Kasumi-1 (cell line): ENCODE data around the gene SEL1L.
"Not testable (repeated sequence)": the region's sequence is repeated elsewhere in the genome, so short reads cannot be mapped to it uniquely, and the experiment has no call there.

Experiments
- DNase-seq, 2 experiments: peaks; one replicate each; lab custom pipeline; 2025; lab: John Stamatoyannopoulos, UW

Gene SEL1L

DNA sequence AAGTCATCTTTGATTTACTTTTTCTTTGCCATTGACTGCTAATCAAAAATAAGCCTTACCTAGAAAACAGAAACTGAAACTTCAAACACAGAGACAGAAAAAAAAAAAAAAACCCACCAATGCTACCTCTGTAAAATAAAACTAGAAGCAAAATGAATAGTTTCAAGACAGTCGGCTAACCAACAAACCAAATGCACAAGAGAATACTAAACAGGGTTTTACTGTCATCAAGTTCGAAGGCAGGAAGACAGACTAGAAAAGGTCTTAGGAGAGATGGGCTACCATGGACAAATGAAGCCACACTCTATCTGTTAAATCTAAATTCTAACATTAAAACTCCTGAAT, 59.5 kb downstream of the SEL1L start:
- no peak for DNase-seq

DNA sequence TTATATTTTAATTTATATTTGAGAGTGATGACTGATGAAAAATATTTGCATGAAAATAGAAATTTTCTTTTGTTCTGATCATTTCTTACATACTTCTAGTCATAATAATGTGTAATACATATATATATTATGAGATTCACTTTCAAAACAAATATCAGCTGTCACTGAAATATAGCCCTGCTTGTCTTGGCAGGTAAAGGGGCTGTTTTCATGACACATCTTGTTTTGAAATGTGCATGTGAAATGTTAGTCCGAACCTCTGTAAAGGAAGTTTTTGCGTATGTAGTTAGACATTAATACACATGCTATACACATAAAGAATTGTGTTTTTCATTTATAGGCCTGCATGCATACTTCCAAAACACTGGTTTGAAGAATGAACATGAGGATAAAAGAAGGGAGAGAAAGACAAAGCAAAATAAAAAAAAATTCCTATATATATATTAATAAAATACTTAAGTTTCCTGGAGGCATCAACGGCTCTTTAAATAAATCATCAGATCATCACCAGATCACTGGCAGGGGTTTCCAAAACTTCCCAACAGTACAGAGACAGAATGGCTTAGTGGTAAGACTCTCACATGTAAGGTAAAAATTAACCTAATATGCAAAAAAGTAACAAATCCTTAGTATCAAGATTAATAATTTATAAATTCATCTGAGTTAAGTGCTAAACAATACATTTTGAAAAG, 60.1 kb downstream of the SEL1L start:
- no peak for DNase-seq

DNA sequence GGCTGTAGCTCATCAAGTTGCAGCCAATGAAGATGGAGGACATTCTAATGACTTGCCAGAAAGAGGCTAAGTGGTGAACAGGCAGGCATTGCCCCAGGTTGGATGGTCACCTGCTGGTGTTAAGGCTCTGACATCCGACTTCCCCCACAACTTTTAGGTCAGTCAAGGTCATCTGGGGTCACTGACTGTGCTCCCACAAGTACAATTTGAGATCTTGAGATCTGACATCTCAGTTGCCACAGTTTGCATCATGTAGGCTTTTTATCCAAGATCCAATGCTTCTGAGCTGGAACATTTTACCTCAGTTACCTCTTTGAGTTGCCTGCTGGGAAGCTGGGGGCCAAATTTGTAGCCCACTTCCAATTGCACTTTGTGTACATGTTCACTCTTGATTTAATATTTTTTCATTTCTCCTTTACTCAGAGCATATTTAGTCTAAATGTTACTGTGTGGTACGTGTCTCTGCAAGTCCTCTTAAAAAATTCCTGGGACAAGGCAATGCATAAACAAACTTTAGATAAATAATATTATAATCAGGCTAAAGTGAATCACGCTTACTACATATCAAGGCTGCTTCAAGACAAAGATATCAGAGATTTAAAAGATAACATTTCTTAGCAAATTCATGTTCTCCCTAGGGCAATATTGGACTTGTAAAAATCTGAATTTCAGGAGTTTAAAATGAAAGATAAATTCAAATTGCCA, 61.4 kb downstream of the SEL1L start:
- no peak for DNase-seq

DNA sequence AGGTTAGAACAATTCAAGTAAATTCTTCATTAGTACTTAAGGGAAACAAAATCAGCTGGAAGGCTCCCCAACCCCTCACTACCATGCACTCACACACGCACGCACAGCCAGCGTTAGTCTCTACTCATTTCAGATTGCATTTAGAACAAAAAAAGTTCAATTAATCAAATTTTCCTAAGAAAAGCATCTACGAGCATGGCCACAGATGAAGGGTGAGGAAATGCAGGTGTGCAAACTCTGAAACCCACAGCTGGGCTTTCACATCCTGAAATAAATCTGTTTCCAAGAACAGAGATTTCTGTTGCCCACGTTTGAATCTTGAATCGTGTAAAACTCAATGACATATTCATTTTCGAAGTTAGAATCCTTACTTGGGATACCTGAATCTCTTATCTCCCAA, 62.6 kb downstream of the SEL1L start:
- no peak for DNase-seq

DNA sequence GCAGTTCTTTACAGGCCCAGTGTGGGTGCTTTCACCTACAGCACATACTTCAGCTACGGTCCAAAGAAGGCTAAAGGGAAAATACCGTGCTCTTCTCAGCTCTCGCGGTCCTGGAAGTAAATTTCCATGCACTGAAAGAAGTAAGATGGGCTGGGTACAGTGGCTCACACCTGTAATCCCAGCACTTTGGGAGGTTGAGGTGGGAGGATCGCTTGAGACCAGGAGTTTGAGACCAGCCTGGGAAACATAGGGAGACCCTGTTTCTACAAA, 63.2 kb downstream of the SEL1L start:
- DNase-seq = not testable (repeated sequence)

DNA sequence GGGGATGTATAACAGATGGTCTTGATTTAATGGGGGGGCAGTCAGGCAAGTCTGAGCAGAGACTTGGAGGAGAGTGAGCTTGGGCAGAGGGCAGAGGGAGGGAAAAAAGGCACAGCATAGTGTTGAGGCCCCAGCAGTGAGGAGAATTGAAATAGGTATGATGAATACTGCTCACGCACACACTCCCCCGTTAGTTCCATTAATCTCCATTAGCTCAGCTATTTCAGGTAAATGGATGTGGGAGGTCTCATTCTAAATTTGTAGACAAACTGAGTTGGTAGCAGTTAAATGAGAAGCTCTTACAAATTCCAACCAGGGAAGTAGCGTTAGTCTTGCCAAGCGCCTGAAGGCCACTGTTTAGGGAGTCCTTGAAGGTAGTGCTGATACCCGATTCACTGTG, 66.8 kb downstream of the SEL1L start:
- no peak for DNase-seq

DNA sequence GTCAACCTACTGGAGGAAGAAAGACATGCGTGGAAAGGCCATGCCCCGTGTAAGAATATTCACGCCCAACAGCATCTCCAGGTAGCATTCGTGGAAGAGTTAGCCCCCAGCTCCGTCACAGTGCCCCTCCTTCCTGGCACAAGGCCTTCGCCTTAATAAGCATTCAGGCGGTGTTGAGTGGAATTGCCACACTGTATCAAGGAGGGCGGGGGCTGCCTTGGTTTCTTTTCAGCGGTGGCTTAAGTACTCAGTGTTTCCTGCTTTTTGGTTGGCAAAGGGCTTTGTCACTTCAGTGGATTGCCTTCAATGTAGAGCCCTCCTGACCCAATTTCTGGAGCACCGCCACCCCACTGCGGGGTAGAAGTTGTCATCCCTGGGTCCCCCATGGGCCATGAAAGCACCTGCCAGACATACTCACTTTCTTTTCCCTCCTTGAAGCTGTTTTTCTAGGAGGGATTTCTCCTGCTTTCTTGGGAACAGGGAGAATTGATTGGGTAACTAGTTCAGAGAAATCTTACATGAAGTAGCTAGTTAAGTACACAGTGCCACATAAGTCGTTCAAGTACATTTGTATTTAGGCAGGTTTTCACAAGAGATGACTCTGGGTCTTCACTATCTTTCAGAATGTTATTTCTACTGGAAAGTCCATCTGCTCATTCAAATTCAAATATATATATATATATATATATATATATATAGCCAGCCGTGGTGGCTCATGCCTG, 68.0 kb downstream of the SEL1L start:
- no peak for DNase-seq

DNA sequence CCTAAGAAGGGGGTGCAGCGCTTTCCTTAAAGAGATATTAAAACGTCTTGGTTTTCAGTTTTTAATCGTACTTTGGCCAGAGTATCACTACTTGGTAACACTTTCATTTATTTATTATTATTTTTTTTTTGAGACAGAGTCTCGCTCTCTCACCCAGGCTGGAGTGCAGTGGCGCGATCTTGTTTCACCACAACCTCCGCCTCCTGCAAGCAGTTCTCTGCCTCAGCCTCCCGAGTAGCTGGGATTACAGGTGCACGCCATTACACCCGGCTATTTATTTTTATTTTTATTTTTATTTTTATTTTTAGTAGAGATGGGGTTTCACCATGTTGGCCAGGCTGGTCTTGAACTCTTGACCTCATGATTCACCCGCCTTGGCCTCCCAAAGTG, 68.7 kb downstream of the SEL1L start:
- DNase-seq = not testable (repeated sequence)

DNA sequence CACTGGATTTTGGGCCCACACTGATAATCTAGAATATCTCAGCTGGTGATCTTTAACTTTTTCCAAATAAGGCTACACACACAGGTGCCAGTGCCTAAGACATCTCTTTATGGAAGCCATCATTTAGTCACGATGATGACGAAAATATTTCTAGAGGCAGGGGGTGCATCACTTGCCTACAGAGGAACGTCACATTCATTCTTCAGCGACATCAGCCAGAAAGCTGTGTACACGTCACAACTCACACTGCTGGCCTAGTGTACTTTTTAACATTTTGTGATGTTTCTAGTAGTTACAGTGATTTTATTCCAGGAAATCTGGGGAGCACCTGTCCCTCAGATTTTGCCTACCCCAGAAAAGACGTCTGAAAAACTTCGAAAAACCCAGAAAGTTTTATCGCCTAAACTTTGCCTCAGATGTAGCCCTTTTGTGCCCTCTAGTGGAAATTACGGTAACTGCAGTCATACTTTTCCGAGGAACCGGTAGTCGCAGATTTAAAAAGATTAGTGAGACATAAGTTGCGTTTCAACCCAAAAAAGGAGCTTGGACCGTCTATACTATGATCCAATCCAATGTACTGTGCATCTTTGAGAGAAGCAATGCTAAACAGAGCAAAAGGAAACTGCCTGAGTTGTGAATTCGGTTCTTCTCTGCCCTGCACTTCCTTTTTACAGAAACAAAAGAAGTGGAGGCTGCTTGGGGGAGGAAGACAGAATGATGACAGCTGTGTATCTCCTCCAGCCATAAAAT, 69.2 kb downstream of the SEL1L start:
- DNase-seq = peak; percentile 87 to 93

DNA sequence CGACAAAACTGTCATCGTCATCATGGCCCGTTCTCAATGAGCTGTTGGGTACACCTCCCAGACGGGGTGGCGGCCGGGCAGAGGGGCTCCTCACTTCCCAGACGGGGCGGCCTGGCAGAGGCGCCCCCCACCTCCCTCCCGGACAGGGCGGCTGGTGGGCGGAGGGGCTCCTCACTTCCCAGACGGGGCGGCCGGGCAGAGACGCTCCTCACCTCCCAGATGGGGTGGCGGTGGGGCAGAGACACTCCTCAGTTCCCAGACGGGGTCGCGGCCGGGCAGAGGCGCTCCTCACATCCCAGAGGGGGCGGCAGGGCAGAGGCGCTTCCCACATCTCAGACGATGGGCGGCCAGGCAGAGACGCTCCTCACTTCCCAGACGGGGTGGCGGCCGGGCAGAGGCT, 71.3 kb downstream of the SEL1L start:
- DNase-seq = not testable (repeated sequence)

DNA sequence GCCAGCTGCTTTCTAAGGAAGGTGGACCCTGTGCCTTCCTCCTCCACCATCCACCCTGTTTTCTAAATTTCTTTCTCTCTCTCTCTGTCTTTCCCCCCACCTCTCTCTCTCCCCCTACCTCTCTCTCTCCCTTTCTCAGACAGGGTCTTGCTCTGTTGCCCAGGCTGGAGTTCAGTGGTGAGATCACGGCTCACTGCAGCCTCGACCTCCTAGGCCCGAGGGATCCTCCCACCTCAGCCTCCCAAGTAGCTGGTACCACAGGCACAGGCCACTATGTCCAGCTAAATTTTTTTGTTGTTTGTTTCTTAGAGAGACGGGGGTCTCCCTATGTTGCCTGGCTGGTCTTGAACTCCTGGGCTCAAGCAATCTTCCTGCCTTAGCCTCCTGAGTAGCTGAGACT, 73.7 kb downstream of the SEL1L start:
- no peak for DNase-seq

DNA sequence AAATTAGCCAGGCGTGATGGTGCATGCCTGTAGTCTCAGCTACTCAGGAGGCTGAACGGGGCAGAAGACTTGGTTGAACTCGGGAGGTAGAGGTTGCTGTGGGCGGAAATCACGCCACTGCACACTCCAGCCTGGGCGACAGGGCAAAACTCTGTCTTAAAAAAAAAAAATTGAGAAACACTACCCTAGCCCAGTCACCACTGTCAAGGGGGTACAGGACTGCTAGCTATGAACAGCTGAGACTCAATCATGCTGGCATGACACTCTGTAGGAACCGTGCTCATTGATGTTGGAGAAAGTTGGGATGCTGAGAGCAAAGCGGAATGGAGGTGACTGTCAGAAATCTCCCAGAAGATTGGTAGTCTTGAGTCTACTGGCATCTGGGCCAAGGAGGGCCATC, 75.3 kb downstream of the SEL1L start:
- DNase-seq = no peak

DNA sequence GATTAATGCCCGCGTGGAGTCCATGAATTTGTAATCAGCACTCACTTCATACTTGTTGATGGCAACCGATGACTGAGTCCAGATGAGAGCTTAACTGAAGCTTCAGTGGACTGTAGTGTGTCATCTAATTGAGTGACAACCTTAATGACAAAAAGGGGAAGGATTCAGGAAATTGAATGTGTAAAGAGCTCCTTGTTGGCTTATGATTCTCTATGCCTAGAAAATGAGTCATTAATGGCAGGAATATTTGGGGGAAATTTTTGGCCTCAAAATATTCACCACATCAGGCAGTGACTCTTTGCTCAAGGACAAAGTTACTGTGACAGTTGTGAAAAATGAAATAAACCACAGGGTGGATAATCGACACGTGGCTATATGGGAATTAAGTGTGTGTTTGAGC, 78.3 kb downstream of the SEL1L start:
- no peak for DNase-seq

DNA sequence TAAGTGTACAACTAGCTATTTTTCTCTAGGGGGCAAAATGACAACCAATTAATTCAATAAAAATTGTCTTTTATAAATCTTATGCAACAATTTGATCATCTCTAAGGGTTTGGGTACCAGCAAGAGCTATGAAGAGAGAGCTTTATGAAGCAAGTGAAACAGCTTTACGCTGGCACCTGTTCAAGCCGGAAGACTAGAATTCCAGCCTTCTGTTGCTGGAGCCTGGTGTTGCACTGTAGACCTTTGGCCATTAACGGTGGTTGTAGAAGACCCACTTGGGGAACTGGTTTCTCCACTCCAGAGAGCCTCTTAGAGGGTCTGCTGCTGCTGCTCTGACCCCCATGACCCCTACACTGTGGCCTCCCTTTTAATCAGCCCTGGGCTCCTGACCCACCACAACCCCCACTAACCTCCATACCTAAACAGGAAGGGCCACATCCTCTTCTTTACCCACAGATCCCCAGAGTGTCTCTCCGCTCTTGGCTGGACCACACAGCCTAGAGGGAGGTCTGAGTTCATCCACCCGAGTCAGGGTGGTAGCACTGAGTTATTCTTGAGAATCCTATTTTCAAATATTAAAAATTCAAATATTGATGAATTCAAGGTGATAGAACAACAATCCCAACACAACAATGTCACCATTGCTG, 79.0 kb downstream of the SEL1L start:
- DNase-seq = no peak

DNA sequence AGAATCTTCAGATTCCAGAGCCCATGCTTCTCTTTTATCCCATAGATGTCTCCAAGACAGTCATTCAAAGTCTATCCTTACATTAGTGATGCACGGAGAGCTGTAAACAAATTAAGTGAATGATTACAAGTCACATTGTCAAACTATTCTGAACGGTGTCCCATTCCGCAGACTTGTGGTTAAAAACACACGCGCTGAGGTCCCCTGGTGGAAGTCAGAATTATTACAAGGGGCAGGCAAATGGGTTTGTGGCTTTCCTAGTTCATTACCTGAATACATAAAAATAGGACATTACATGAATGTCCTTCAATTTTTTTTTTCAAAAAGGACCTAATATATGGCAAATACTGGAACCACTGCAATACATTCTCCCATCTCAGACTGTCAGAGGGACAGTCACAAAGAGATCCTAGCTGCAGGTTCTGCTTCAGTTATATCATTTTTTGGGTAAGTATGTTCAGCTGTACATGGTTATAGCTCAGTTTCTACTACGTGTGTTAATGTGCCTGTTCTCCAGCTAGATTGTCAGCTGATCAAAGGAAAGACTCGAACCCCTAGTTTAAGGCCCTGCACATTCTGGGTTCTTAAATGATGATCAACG, 80.4 kb downstream of the SEL1L start:
- DNase-seq = peak; percentile 50 to 77

DNA sequence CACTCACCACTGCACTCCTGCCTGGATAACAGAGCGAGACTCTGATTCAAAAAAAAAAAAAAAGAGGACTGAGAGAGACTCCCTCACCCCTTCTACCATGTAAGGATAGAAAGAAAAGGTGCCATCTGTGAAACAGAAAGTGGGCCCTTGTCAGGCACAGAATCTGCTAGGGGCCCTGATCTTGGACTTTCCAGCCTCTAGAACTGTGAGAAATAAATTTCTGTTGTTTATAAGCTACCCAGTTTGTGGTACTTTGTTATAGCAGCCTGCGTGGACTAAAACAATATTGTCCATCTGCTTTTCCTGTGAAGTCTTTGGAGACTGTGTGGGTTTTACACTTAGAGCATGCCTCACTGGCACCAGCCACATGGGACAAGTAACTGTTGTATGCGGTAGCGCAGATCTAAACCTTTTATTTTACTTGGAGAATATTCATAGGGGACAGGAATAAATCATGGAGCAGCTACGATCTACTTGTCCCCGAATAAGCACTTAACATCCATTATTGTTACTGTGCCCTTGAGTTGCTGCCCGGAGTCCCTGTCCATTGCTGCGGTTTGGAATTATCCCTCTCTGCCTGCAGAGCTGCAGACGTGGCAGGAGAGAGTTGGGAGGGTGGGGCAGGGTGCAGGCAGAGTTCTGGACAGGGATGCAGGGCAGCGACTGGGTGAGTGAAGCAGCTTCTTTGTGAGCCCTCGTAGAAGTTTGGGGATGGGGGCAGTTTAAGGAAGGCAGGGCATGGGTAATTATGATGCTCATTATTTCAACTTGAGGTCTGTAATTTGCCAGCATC, 81.1 kb downstream of the SEL1L start:
- no peak for DNase-seq

DNA sequence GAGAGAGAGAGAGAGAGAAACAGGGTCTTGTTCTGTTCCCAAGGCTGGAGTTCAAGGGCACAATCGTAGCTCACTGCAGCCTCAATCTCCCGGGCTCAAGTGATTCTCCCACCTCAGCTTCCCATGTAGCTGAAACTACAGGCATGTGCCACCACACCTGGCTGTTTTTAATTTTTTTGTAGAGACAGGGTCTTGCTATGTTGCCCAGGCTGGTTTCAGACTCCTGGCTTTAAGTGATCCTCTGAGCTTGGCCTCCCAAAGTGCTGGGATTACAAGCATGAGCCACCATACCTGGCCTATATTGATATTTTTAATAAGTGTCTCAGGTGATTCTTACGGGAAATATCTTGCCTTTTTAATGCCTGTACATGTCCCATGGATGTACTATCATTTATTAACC, 82.7 kb downstream of the SEL1L start:
- DNase-seq = no peak

DNA sequence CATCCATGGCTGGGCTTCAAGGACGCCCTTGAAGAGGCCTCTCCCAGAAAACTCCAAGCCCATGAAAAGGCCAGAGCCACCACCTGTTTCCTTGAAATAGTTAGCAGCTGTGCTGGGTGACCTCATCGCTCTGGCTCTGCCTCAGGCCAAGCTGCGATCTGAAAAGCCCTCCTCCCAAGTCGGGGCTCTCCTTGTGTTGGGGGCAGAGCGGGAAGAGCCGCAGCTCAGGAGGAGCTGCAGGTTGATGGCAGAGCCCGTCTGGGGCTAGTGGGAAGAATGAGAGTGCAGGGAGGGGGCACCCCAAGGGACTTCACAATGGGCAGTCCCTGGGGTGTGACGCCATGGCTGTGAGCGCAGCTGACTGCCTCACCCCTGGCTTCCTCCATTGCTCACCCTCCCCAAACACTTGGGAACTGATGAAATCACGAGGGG, 83.5 kb downstream of the SEL1L start:
- no peak for DNase-seq

DNA sequence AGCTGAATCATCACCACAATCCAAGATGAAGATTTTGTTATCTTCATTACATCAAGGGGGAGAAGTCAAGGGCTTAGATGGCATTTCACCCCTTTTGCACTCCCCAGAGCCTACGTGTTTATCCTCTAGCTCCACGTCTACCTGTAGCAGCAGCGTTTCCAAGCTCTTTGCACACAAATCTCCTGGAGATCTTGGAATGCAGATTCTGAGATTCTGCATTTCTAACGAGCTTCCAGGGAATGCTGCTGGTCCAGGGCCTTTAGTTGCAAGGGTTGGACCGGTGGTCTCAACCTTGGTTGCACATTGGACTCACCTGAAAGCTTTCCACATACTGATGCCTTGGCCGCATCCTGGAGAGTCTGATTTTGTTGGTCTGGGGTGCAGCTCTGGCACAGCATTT, 84.1 kb downstream of the SEL1L start:
- no peak for DNase-seq

DNA sequence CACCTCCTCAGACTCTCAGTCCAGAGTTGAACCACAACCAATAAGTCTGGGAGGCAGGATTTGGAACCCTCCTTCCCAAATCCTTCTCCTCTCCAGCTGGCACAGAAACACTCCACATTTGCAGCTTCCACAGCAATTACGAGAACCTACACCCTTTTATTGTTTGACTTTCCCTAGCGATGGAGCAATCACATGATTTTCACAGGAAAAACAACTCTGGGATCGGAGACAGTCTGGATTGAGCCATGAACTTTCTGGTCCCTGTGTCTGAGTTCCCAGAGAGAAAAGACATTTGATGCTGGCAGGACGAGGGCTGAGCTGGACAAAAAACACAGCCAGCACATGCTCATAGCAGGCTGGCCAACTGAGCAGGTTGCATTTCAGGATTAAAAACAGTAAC, 84.5 kb downstream of the SEL1L start:
- no peak for DNase-seq
